B cell (primary cell): ENCODE data around the gene KLRD1. TPM values are rescaled to one million over a fixed set of nuclear protein-coding genes. Genes with fewer than 3 reads are reported as not detected.
"Not testable (repeated sequence)": the region's sequence is repeated elsewhere in the genome, so short reads cannot be mapped to it uniquely, and the experiment has no call there.

Experiments
- ATAC-seq: fragments of 200-7000 bp; cut with Tn5 transposase; one replicate; pipeline ENCODE4 v1.10.0; 2021; ENCODE audit warnings: low read depth, mild to moderate bottlenecking, moderate number of reproducible peaks, moderate library complexity
- CTCF ChIA-PET: fragments of 350-600 bp; sonication (Branson Sonifier 250); formaldehyde crosslinking; loops from one replicate; lab custom pipeline; 2021; ENCODE audit warnings: antibody characterized with exemption, inconsistent platforms; lab: Charles Lee
- POLR2A ChIA-PET: fragments of 350-600 bp; sonication (Branson Sonifier 250); formaldehyde crosslinking; loops from one replicate; lab custom pipeline; 2021; ENCODE audit warnings: antibody characterized with exemption; lab: Charles Lee
- DNase-seq: peaks from one replicate; pipeline ENCODE4 v3.0.0; 2013
- H2AFZ ChIP-seq: 2 replicates; pipeline ENCODE4 v1.6.1; 2012; ENCODE audit warnings: mild to moderate bottlenecking, low read depth, low read length; ENCODE audit not compliant: insufficient read depth, poor library complexity, severe bottlenecking
- H3K27ac ChIP-seq, 2 donors: 1 replicate in 1 of 2; 2 replicates in 1 of 2; pipeline ENCODE4 v1.5.1; 2012 to 2013; ENCODE audit warnings: low read length in 2 of 2, mild to moderate bottlenecking in 2 of 2, moderate library complexity in 1 of 2
- H3K27me3 ChIP-seq, 4 experiments: fragments of 200-600 bp in 1 of 4; sonication (generic) in 1 of 4; replicated peaks in 1 of 4; 1 replicate in 2 of 4; 2 replicates in 2 of 4; pipeline versions ENCODE4 v1.6.1 to v1.7.0; 2013 to 2016; ENCODE audit warnings: low read length in 3 of 4, mild to moderate bottlenecking in 2 of 4, mixed read lengths in 1 of 4, moderate library complexity in 1 of 4; ENCODE audit not compliant: insufficient read depth in 4 of 4, control insufficient read depth in 3 of 4; ENCODE audit errors: control extremely low read depth in 1 of 4
- H3K36me3 ChIP-seq, 2 experiments: replicated peaks in 1 of 2; 1 replicate in 1 of 2; 2 replicates in 1 of 2; pipeline versions ENCODE4 v1.6.1 to v1.7.1; 2013; ENCODE audit warnings: low read length in 1 of 2; ENCODE audit not compliant: insufficient read depth in 2 of 2, control insufficient read depth in 1 of 2; ENCODE audit errors: control extremely low read depth in 1 of 2, extremely low read depth in 1 of 2
- H3K4me1 ChIP-seq, 2 donors: fragments of 200-600 bp in 1 of 2; sonication (generic) in 1 of 2; 1 replicate in 1 of 2; 2 replicates in 1 of 2; pipeline versions ENCODE4 v1.5.1 to v1.6.1; 2013 to 2017; ENCODE audit warnings: low read length in 2 of 2; ENCODE audit not compliant: control insufficient read depth in 2 of 2, insufficient read depth in 2 of 2
- H3K4me2 ChIP-seq: replicated peaks from 2 replicates; pipeline ENCODE3; 2012; ENCODE audit warnings: mild to moderate bottlenecking, low read depth, low read length; ENCODE audit not compliant: poor library complexity, severe bottlenecking
- H3K4me3 ChIP-seq, 5 experiments: fragments of 200-600 bp in 1 of 5; sonication (generic) in 1 of 5; 1 replicate in 3 of 5; 2 replicates in 2 of 5; pipeline versions ENCODE4 v1.5.1 to v1.7.0; 2011 to 2016; ENCODE audit warnings: low read length in 4 of 5, mild to moderate bottlenecking in 4 of 5, low read depth in 2 of 5, control low read depth in 1 of 5, moderate library complexity in 1 of 5; ENCODE audit not compliant: insufficient read depth in 1 of 5; ENCODE audit errors: control extremely low read depth in 1 of 5, extremely low read depth in 1 of 5
- H3K79me2 ChIP-seq: fragments of 200-600 bp; sonication (generic); one replicate; pipeline ENCODE4 v1.6.0; 2016; ENCODE audit warnings: low read length; ENCODE audit not compliant: control insufficient read depth, insufficient read depth
- H3K9ac ChIP-seq: fragments of 200-600 bp; sonication (generic); 2 replicates; pipeline ENCODE4 v1.6.1; 2017; ENCODE audit warnings: mild to moderate bottlenecking, low read length, moderate library complexity
- H3K9me3 ChIP-seq, 3 donors: one replicate each; pipeline versions ENCODE4 v1.6.1 to v1.7.1; 2013; ENCODE audit warnings: low read length in 2 of 3; ENCODE audit not compliant: control insufficient read depth in 2 of 3, insufficient read depth in 1 of 3; ENCODE audit errors: control extremely low read depth in 1 of 3
- H4K20me1 ChIP-seq: 2 replicates; pipeline ENCODE4 v1.6.0; 2012; ENCODE audit warnings: mild to moderate bottlenecking, low read length; ENCODE audit not compliant: insufficient read depth, control insufficient read depth, poor library complexity, severe bottlenecking
- H3K27ac Mint-ChIP-seq: one replicate; pipeline ENCODE4 v1.8.0; 2021; ENCODE audit warnings: mixed read lengths
- H3K27me3 Mint-ChIP-seq: one replicate; pipeline ENCODE4 v1.8.0; 2021; ENCODE audit warnings: mixed read lengths
- H3K4me1 Mint-ChIP-seq: one replicate; pipeline ENCODE4 v1.8.0; 2021; ENCODE audit warnings: mixed read lengths
- H3K4me3 Mint-ChIP-seq: one replicate; pipeline ENCODE4 v1.8.0; 2021; ENCODE audit warnings: mixed read lengths
- H3K9me3 Mint-ChIP-seq: one replicate; pipeline ENCODE4 v1.8.0; 2022; ENCODE audit warnings: mixed read lengths; ENCODE audit not compliant: insufficient read depth
- CTCF ChIP-seq: fragments of 200-600 bp; IDR thresholded peaks from one replicate; pipeline ENCODE4 v1.8.0; 2022; ENCODE audit warnings: antibody characterized with exemption, mild to moderate bottlenecking
- EZH2 ChIP-seq: IDR thresholded peaks from 2 replicates; pipeline ENCODE4 v1.6.1; 2012; ENCODE audit warnings: borderline replicate concordance, low read depth, mild to moderate bottlenecking, moderate library complexity, low read length; ENCODE audit not compliant: insufficient read depth, poor library complexity, severe bottlenecking
- WGBS: methylation state at CpG from one replicate; pipeline ENCODE4 v1.1.5; 2013; ENCODE audit warnings: missing lambda C conversion rate; ENCODE audit not compliant: insufficient coverage; 5-methylcytosine and 5-hydroxymethylcytosine counted together
- intact Hi-C: fragments of 100-400 bp; cut with micrococcal nuclease; formaldehyde crosslinking; loops from one replicate; pipeline ENCODE4 v1.10.0; 2022
- polyA plus RNA-seq: library from polyadenylated mRNA; depleted of rRNA; stranded (reverse); fragments of >200 nt; gene quantifications from 2 replicates; pipeline ENCODE4 v1.2.3, GENCODE V29; 2012
- total RNA-seq, 2 donors: library from RNA; stranded (reverse); fragments of 120-200 nt in 1 of 2; gene quantifications; 1 replicate in 1 of 2; 2 replicates in 1 of 2; pipeline versions ENCODE4 v1.2.3 to v1.2.4, GENCODE V29; 2013 to 2022

KLRD1 gene
- total and polyA plus RNA-seq, 2 donors (not counting 1 experiment from before 2014, with no cell fraction given) = 0.22 to 0.32 TPM

DNA sequence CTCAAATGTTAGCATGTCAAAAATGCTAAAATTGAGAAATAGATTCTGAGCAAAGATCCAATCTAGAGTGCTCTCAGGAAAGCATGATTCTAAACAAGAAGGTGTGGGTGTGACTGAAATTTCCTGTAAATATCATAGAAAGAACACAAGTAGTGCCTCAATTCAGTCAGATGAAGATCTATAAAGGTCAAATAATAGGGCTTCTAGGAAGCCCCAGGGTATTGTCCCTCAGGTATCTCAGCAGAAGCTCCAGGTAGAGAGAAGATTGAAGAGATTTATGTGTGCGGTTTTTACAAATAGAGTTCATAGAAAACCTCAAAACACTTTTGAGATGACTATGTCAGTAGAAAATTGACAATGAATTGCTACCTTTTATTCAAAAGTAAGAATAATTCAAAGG lies 13.0 kb downstream of the KLRD1 start:
- ATAC-seq = no peak
- no CpG with 5 or more reads among the region's 1 CpG for WGBS
- Histone ChIP-seq H3K9me3 (no peaks in the 10 kb centered on the region), H2AFZ (no peak overlapping the region), H3K9ac (no peak overlapping the region), H3K27me3 (no peaks in the 10 kb centered on the region), H3K4me1 (no peaks in the 10 kb centered on the region), H3K79me2 (no peaks in the 10 kb centered on the region), H3K4me3 (no peak overlapping the region), H3K27ac (no peak overlapping the region), H3K4me2 (no peak overlapping the region), H4K20me1 (no peaks in the 10 kb centered on the region), H3K36me3 (no peaks in the 10 kb centered on the region)
- Mint-ChIP-seq H3K4me3 (no peak overlapping the region), H3K4me1 (no peaks in the 10 kb centered on the region), H3K27me3 (peaks cover 13% of the 10 kb centered on the region), H3K9me3 (no peaks in the 10 kb centered on the region), H3K27ac (no peak overlapping the region)
- ChIA-PET CTCF (no interaction called here), POLR2A (no interaction called here)
- intact Hi-C loops = no loop called here
- DNase-seq = no peak
- TF ChIP-seq EZH2 (no peak), CTCF (no peak)

DNA sequence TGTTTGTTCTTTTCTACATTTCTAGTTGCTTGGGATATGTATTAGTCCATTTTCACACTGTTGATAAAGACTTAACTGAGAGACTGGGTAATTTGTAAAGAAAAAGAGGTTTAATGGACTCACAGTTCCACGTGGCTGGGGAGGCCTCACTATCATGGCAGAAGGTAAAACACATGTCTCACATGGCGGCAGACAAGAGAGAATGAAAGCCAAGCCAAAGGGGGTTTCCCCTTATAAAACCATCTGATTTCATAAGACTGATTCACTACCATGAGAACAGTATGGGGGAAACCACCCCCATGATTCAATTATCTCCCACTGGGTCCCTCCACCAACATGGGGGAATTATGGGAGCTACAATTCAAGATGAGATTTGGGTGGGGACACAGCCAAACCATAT lies 21.0 kb downstream of the KLRD1 start:
- H2AFZ ChIP-seq, H3K27me3 ChIP-seq, H3K9ac ChIP-seq, H3K27me3 Mint-ChIP-seq, H3K4me3 Mint-ChIP-seq, H3K9me3 Mint-ChIP-seq, H3K4me2 ChIP-seq, H3K27ac ChIP-seq, H3K79me2 ChIP-seq, H3K4me3 ChIP-seq, POLR2A ChIA-PET, H3K9me3 ChIP-seq, ATAC-seq, H3K36me3 ChIP-seq, H4K20me1 ChIP-seq, H3K4me1 Mint-ChIP-seq, DNase-seq, intact Hi-C loops, H3K27ac Mint-ChIP-seq, H3K4me1 ChIP-seq: not testable (repeated sequence)
- WGBS = 92% methylated on average over 2 of the region's 2 CpGs
- CTCF ChIA-PET = interaction anchor here (0.6 to 2.0 kb wide), 2 partner anchors 235 to 339 kb away, joined by 3 to 11 read pairs; no protein-coding TSS in a partner anchor
